Central memory CD8-positive, alpha-beta T cell (primary cell): ENCODE measurements around the gene GALR3.
"Not testable (repeated sequence)": the region's sequence is repeated elsewhere in the genome, so short reads cannot be mapped to it uniquely, and the experiment has no call there.

Experiments
- ATAC-seq: fragments of 150-1000 bp; cut with Tn5 transposase; replicated peaks from 2 replicates; pipeline ENCODE4 v1.10.0; 2022; ENCODE audit warnings: mild to moderate bottlenecking, moderate FRiP score, moderate number of reproducible peaks; ENCODE audit not compliant: poor library complexity, severe bottlenecking; ENCODE audit errors: extremely low read depth
- DNase-seq, 2 donors: peaks; one replicate each; pipeline ENCODE4 v3.0.0; 2021; ENCODE audit warnings: low spot score in 2 of 2
- H3K27ac Mint-ChIP-seq: one replicate; pipeline ENCODE4 v1.8.0; 2022; ENCODE audit warnings: low read depth, mild to moderate bottlenecking, moderate library complexity, mixed read lengths
- H3K27me3 Mint-ChIP-seq: one replicate; pipeline ENCODE4 v1.8.0; 2022; ENCODE audit warnings: mixed read lengths
- H3K36me3 Mint-ChIP-seq: one replicate; pipeline ENCODE4 v1.8.0; 2022; ENCODE audit warnings: mild to moderate bottlenecking, moderate library complexity, mixed read lengths; ENCODE audit not compliant: insufficient read depth
- H3K4me1 Mint-ChIP-seq: one replicate; pipeline ENCODE4 v1.8.0; 2022; ENCODE audit warnings: mixed read lengths
- H3K4me3 Mint-ChIP-seq: one replicate; pipeline ENCODE4 v1.8.0; 2022; ENCODE audit warnings: mild to moderate bottlenecking, moderate library complexity, mixed read lengths
- H3K9me3 Mint-ChIP-seq: one replicate; pipeline ENCODE4 v1.8.0; 2022; ENCODE audit warnings: mixed read lengths

Gene GALR3

GRCh38 chr22:37794376-37794775, 28.8 kb upstream of the GALR3 start:
- H3K27me3 Mint-ChIP-seq = no peaks in the 10 kb centered on the region
- no peak overlapping the region for H3K27ac Mint-ChIP-seq
- H3K4me3 Mint-ChIP-seq = no peak overlapping the region
- ATAC-seq (no peak), DNase-seq (no peak)
- H3K9me3 Mint-ChIP-seq = no peaks in the 10 kb centered on the region
- no peaks in the 10 kb centered on the region for H3K36me3 Mint-ChIP-seq
- H3K4me1 Mint-ChIP-seq = no peaks in the 10 kb centered on the region

DNA sequence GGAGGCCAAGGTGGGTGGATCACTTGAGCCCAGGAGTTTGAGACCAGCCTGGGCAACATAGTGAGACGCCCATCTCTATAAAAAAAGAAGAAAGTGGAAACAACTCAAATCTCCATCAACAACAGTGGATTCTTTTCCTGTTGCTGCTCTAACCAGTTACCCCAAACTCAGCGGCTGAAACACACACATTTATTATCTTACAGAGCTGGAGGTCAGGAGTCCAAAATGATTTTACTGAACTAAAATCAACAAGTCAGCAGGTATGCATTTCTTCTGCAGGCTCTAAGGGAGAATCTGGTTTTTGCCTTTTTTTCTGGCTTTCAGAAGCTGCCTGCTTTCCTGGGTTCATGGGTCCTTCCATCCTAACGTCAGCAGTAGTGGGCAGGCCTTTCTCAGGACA, 27.1 kb upstream of the GALR3 start:
- no peak overlapping the region for H3K4me3 Mint-ChIP-seq
- H3K4me1 Mint-ChIP-seq = no peaks in the 10 kb centered on the region
- H3K27ac Mint-ChIP-seq = no peak overlapping the region
- H3K9me3 Mint-ChIP-seq = no peaks in the 10 kb centered on the region
- no peaks in the 10 kb centered on the region for H3K36me3 Mint-ChIP-seq
- DNase-seq (no peak), ATAC-seq (no peak)
- peaks cover 6% of the 10 kb centered on the region for H3K27me3 Mint-ChIP-seq

GRCh38 chr22:37797259-37797658, 25.9 kb upstream of the GALR3 start:
- H3K9me3 Mint-ChIP-seq, DNase-seq, H3K27me3 Mint-ChIP-seq: not testable (repeated sequence)

GRCh38 chr22:37797874-37798500, 25.2 kb upstream of the GALR3 start:
- peak; percentile 28 for ATAC-seq
- no peaks in the 10 kb centered on the region for H3K9me3 Mint-ChIP-seq
- peaks cover 14% of the 10 kb centered on the region for H3K27me3 Mint-ChIP-seq
- no peak overlapping the region for H3K27ac Mint-ChIP-seq
- no peak for DNase-seq
- no peak overlapping the region for H3K4me3 Mint-ChIP-seq
- no peaks in the 10 kb centered on the region for H3K36me3 Mint-ChIP-seq
- peaks cover 5% of the 10 kb centered on the region for H3K4me1 Mint-ChIP-seq

More at GRCh38 chr22:37797259-37797658, 25.9 kb upstream of the GALR3 start:
- not testable (repeated sequence) for H3K27ac Mint-ChIP-seq, ATAC-seq, H3K4me1 Mint-ChIP-seq, H3K4me3 Mint-ChIP-seq, H3K36me3 Mint-ChIP-seq

DNA sequence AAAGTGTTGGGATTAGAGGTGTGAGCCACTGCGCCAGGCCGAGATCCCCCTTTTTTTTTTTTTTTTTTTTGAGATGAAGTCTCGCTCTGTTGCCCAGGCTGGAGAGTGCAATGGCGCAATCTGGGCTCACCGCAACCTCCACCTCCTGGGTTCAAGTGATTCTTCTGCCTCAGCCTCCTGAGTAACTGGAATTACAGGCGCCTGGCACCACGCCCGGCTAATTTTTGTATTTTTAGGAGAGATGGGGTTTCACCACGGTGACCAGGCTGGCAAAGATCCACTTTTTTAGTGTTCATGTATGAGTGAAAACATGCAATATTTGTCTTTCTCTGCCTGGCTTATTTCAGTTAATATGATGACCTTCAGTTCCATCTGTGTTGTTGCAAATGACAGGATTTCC, 23.2 kb upstream of the GALR3 start:
- not testable (repeated sequence) for ATAC-seq, DNase-seq, H3K27ac Mint-ChIP-seq, H3K4me3 Mint-ChIP-seq, H3K36me3 Mint-ChIP-seq, H3K9me3 Mint-ChIP-seq
- peaks cover 14% of the 10 kb centered on the region for H3K4me1 Mint-ChIP-seq
- H3K27me3 Mint-ChIP-seq = peaks cover 31% of the 10 kb centered on the region

- peaks cover 28% of the 10 kb centered on the region for H3K4me1 Mint-ChIP-seq
- no peak overlapping the region for H3K27ac Mint-ChIP-seq
- peak overlapping the region; percentile 59 for H3K4me3 Mint-ChIP-seq
- H3K36me3 Mint-ChIP-seq = peaks cover 5% of the 10 kb centered on the region
- DNase-seq = no peak
- ATAC-seq = no peak
- H3K9me3 Mint-ChIP-seq = no peaks in the 10 kb centered on the region
- H3K27me3 Mint-ChIP-seq = peaks cover 50% of the 10 kb centered on the region
Measured at GRCh38 chr22:37801946-37802309, 21.3 kb upstream of the GALR3 start.

- Mint-ChIP-seq H3K9me3 (no peaks in the 10 kb centered on the region), H3K27me3 (peaks cover 55% of the 10 kb centered on the region), H3K4me3 (peak overlapping the region; percentile 59), H3K27ac (no peak overlapping the region), H3K4me1 (peaks cover 28% of the 10 kb centered on the region), H3K36me3 (peaks cover 5% of the 10 kb centered on the region)
- DNase-seq (no peak), ATAC-seq (no peak)
Measured at GRCh38 chr22:37802310-37803194, 20.6 kb upstream of the GALR3 start.

DNA sequence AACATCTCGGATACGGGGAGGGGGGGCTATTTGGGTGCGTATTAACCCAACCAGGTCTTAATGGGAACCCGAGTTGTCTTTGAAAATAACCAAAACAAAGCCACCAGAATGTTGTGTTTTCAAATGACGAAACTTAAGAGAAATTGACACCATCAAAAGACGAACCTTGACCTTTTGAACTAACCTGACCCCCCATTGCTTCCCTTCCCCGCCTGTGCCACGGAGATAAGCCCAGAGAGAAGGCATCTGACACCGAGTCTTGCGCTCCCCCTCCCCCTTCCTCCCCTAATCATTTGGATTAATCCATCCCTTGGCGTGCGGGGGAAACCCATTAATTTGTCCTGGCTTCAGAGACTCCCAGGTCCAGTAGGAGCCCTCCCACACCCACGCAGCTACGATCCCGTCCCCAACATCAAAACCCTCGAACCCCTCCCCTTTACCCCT, 20.0 kb upstream of the GALR3 start:
- peaks cover 56% of the 10 kb centered on the region for H3K27me3 Mint-ChIP-seq
- H3K36me3 Mint-ChIP-seq = peaks cover 5% of the 10 kb centered on the region
- ATAC-seq (no peak), DNase-seq (no peak)
- no peaks in the 10 kb centered on the region for H3K9me3 Mint-ChIP-seq
- no peak overlapping the region for H3K27ac Mint-ChIP-seq
- H3K4me1 Mint-ChIP-seq = peaks cover 33% of the 10 kb centered on the region
- peak overlapping the region; percentile 59 for H3K4me3 Mint-ChIP-seq

- Mint-ChIP-seq H3K4me3 (peak overlapping the region; percentile 71), H3K36me3 (peaks cover 5% of the 10 kb centered on the region), H3K27me3 (peaks cover 62% of the 10 kb centered on the region), H3K4me1 (peaks cover 39% of the 10 kb centered on the region), H3K9me3 (no peaks in the 10 kb centered on the region), H3K27ac (no peak overlapping the region)
- ATAC-seq = no peak
- no peak for DNase-seq
Measured at GRCh38 chr22:37803639-37804351, 19.4 kb upstream of the GALR3 start.

DNA sequence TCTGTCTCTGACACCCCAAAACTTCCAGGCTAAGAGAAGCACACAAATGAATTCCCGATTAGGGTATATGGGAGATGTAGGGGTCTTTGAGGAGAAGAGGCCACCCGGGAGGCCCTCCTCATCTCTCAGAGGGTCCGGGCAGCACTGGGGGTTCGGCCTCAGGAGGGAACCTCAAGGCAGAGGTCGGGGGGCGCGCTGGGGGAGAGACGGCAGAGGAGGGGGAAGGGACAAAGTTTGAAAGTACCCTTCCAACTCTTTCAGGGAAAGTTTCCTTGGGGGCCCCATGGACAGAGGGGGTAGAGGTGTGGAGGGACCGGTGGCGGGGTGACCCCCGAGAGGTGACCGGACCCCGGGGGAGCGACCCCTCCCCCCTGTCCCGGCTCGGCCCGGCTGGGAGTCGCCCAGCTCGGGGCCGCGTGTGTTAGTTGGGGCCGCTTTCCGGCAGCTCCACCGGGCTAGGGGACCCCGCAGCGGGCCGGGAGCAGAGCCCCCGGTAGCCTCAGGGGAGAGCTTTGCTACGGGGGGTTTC, 18.8 kb upstream of the GALR3 start:
- ATAC-seq (no peak), DNase-seq (no peak)
- Mint-ChIP-seq H3K36me3 (peaks cover 5% of the 10 kb centered on the region), H3K4me3 (peak overlapping the region; percentile 71), H3K4me1 (peaks cover 39% of the 10 kb centered on the region), H3K27ac (no peak overlapping the region), H3K9me3 (no peaks in the 10 kb centered on the region), H3K27me3 (peaks cover 68% of the 10 kb centered on the region)

GRCh38 chr22:37804881-37805809, 18.0 kb upstream of the GALR3 start:
- peaks cover 70% of the 10 kb centered on the region for H3K27me3 Mint-ChIP-seq
- H3K27ac Mint-ChIP-seq = no peak overlapping the region

More at GRCh38 chr22:37804881-37805809, 18.0 kb upstream of the GALR3 start:
- no peaks in the 10 kb centered on the region for H3K9me3 Mint-ChIP-seq
- peak overlapping the region; percentile 71 for H3K4me3 Mint-ChIP-seq
- peaks cover 5% of the 10 kb centered on the region for H3K36me3 Mint-ChIP-seq
- ATAC-seq = no peak
- DNase-seq = peak in 1 of 2 donors; percentile 35
- peaks cover 39% of the 10 kb centered on the region for H3K4me1 Mint-ChIP-seq
